MM.1S (cell line): ENCODE data around the gene DLG4.

Experiments used
- EZH2 ChIP-seq: fragments of 300-600 bp; sonication (generic); optimal IDR thresholded peaks from 2 replicates; pipeline ENCODE3; 2017; ENCODE audit warnings: low read depth, mild to moderate bottlenecking, antibody characterized with exemption, low read length, mixed read lengths
- TF ChIP-seq, protein P1 (sequence below): fragments of 300-600 bp; sonication (generic); IDR thresholded peaks from 2 replicates; pipeline ENCODE4 v1.5.1; 2016; ENCODE audit warnings: antibody characterized with exemption, low read length, mixed read lengths

DNA sequence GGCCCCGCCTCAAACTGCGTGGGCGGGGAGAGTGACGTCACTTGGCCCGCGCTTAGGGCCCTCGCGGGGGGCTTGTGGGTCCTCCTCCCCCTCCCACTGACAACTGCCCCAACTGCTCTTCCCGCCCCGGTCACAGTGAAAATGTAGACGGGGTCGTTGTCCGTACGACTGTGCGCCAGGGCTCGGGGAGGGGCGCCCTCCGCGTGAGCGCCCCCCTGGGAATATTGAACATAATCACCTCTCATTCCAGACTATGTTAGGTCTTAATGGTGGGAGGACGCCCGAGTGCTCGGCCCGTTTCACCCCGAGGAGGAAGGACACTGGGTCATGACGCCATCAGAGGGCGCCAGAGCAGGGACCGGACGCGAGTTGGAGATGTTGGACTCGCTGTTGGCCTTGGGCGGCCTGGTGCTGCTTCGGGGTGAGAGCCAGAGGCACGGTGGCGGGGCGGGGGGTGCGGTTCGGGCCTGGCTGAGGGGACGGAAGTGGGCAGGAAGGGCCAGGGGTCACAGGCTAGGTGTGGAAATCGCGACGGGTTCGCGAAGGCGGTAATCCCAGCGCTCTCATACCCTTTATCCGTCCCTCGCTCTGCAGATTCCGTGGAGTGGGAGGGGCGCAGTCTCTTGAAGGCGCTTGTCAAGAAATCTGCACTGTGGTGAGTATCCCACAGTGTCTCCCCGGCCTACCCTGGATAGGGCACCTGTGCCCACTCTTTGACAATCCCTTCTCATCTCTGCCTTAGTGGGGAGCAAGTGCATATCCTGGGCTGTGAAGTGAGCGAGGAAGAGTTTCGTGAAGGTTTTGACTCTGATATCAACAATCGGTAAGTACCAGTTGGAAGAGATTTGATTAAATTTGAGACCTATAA is 32.8 kb upstream of the DLG4 start, which contains the start of gene ELP5:
- TF ChIP-seq, protein P1, sequence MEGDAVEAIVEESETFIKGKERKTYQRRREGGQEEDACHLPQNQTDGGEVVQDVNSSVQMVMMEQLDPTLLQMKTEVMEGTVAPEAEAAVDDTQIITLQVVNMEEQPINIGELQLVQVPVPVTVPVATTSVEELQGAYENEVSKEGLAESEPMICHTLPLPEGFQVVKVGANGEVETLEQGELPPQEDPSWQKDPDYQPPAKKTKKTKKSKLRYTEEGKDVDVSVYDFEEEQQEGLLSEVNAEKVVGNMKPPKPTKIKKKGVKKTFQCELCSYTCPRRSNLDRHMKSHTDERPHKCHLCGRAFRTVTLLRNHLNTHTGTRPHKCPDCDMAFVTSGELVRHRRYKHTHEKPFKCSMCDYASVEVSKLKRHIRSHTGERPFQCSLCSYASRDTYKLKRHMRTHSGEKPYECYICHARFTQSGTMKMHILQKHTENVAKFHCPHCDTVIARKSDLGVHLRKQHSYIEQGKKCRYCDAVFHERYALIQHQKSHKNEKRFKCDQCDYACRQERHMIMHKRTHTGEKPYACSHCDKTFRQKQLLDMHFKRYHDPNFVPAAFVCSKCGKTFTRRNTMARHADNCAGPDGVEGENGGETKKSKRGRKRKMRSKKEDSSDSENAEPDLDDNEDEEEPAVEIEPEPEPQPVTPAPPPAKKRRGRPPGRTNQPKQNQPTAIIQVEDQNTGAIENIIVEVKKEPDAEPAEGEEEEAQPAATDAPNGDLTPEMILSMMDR, result peak; percentile 48
- TF ChIP-seq EZH2, result no peak
